Stimulated activated CD4-positive, alpha-beta T cell treated with anti-CD3 and anti-CD28 coated beads, Interleukin-15, amount 100 ng/mL, for 1 hour (primary cell): Measurements from ENCODE around the gene QRICH2.
"Not testable (repeated sequence)": the region's sequence is repeated elsewhere in the genome, so short reads cannot be mapped to it uniquely, and the experiment has no call there.

Experiments used
- DNase-seq, 2 donors: peaks; one replicate each; pipeline ENCODE4 v3.0.0-alpha.2; 2020; ENCODE audit warnings: low read depth in 1 of 2, low spot score in 1 of 2

Gene QRICH2, protein sequence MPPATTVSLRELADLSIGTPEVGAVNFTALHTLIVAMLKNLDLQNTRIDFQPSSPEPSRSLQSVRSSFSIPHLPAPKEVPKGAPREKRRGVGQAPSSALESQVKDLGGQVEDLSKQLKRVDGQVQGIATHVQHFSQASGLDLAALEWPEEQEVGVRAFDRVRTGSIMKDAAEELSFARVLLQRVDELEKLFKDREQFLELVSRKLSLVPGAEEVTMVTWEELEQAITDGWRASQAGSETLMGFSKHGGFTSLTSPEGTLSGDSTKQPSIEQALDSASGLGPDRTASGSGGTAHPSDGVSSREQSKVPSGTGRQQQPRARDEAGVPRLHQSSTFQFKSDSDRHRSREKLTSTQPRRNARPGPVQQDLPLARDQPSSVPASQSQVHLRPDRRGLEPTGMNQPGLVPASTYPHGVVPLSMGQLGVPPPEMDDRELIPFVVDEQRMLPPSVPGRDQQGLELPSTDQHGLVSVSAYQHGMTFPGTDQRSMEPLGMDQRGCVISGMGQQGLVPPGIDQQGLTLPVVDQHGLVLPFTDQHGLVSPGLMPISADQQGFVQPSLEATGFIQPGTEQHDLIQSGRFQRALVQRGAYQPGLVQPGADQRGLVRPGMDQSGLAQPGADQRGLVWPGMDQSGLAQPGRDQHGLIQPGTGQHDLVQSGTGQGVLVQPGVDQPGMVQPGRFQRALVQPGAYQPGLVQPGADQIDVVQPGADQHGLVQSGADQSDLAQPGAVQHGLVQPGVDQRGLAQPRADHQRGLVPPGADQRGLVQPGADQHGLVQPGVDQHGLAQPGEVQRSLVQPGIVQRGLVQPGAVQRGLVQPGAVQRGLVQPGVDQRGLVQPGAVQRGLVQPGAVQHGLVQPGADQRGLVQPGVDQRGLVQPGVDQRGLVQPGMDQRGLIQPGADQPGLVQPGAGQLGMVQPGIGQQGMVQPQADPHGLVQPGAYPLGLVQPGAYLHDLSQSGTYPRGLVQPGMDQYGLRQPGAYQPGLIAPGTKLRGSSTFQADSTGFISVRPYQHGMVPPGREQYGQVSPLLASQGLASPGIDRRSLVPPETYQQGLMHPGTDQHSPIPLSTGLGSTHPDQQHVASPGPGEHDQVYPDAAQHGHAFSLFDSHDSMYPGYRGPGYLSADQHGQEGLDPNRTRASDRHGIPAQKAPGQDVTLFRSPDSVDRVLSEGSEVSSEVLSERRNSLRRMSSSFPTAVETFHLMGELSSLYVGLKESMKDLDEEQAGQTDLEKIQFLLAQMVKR (N-terminal part only)

DNA sequence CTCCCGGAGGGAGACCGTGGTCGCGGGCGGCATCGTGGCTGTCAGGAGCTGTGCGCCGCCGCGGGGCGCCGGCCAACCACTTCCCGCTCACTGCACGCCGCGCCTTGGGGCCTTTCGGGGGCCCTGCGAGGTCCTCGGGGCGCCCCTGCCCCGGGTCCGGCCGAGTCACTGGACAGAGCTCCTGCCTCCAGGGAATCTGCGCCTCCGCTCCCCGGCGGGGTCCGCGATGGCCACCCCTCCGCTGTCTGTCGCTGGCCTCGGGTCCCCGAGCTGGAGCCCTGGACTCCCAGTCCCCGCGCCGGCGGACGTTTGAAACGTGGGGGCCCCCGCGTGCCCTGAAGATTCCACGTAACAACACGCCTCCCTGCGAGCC is at the start of gene QRICH2:
Gene QRICH2 (minus strand): TSS at position 311 of the 373 bp plus-strand sequence. CDS start 278 bp downstream, at position 33.
- DNase-seq, result no peak

GRCh38 chr17:76357597-76358158 is 49.6 kb upstream of the QRICH2 start:
- DNase-seq, result no peak

GRCh38 chr17:76356803-76357456 is 48.9 kb upstream of the QRICH2 start:
- no peak for DNase-seq

DNA sequence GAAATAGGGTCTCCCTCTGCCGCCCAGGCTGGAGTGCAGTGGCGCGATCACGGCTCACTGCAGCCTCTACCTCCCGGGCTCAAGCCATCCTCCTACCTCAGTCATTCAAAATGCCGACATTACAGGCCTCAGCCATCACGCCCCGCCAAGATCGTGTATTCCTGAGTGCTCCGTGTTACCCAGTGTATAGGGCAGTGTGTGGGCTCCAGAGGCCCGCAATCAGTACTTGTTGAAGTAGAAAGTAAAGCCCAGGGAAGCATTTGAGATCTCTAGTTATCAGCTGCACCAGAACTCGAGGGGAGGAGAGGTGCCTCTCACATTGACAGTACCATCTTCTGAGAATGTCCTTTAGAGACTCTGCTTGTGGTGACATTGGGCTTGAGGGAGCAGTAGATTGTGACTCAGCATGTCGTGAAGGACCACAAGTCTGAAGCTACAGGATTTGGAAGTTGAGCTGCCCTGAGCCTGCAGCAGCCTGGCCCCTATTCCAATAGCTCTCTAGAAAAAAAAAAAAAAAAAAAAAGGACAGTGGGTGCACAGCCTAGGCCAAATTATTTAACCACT is 46.8 kb upstream of the QRICH2 start:
- DNase-seq, result no peak

- no peak for DNase-seq
These were observed 46.2 kb upstream of the QRICH2 start for GRCh38 chr17:76354317-76354729.

DNA sequence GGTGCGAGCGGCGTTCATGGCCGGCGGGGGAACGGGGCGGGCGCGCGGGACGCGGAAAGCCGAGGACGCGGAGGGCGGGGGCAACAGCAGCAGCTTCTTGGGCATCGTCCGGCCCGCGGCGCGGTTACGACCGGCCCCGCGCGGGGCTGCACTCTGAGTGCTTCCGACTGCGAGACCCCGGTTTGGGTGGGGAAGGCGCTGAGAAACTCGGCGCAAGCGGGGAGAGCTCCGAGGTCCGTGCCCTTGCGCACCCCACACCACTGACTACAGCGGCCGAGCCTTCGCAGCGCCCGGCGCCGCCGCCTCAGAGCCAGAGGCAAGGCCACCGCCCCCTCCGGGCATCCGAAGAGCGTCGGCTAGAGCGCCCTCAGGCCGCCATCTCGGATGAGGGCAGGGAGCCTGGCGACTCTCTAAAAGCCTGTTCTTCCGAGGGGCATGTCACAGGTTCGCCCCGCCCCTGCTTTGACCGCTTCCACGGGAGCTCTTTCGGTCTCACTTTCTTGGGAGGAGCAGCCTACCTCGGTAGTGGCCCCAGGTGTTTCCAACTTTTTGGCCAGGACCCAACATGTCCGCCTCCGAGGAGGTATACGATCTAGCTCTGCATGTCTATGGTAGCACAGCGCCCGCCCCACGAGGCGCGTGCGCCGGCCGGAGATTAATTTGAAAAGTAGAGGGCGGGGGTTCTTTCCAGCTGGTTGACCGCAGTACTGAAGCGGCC is 45.7 kb upstream of the QRICH2 start, which contains the start of gene PRPSAP1:
Gene PRPSAP1 (minus strand): TSS at position 318 of the 718 bp plus-strand sequence. CDS start 213 bp downstream, at position 105.
- peak; percentile 61 to 68 for DNase-seq

GRCh38 chr17:76353004-76353598 is 45.0 kb upstream of the QRICH2 start:
- DNase-seq, result no peak

- DNase-seq, result no peak
These were observed 43.5 kb upstream of the QRICH2 start for GRCh38 chr17:76351526-76352071.

- no peak for DNase-seq
These were observed 42.4 kb upstream of the QRICH2 start for GRCh38 chr17:76350463-76350862.

DNA sequence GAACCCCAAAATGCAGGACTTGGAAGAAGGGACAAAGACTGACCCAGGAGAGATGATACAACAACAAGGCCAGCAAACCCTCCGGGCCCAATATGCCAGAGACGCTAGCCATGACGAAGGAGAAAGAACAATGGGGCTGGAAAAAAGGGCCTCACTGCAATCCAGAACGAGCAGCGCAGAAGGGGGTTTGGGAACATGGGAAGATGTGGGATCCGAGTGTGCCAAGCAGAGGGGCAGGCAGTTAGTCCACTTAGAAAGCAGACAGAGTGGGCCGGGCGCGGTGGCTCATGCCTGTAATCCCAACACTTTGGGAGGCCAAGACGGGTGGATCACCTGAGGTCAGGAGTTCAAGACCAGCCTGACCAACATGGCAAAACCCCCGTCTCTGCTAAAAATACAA is 38.9 kb upstream of the QRICH2 start:
- DNase-seq, result not testable (repeated sequence)

DNA sequence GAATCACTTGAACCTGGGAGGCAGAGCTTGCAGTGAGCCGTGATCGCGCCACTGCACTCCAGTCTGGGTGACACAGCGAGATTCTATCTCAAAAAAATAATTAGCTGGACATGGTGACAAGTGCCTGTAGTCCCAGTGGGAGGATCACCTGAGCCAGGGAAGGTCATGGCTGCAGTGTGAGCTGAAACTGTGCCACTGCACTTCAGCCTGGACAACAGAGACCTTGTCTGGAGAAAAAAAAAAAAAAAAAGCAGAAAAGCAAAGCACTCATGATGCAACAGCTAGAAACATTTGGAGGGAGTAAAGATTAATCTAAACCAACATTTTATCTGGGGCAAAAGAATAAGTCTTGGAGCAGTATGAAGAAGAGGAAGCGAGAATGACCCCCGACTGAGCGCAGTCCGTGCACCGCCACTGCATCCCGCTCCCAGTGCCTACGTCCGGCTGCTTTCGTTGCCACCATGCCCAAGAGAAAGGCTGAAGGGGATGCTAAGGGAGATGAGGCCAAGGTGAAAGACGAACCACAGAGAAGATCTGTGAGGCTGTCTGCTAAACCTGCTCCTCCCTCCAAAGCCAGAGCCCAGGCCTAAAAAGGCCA is 37.4 kb upstream of the QRICH2 start:
- DNase-seq, result no peak

- no peak for DNase-seq
These were observed 35.0 kb upstream of the QRICH2 start for GRCh38 chr17:76343106-76343505.

GRCh38 chr17:76341301-76341700 is 33.2 kb upstream of the QRICH2 start:
- no peak for DNase-seq

- DNase-seq, result no peak
These were observed 29.3 kb upstream of the QRICH2 start for GRCh38 chr17:76337413-76337777.

GRCh38 chr17:76336756-76337412 is 28.8 kb upstream of the QRICH2 start:
- DNase-seq, result no peak

GRCh38 chr17:76335716-76336381 is 27.8 kb upstream of the QRICH2 start:
- no peak for DNase-seq
